GM21423 (cell line): ENCODE data around the gene ERMARD.

Source experiments
- ATAC-seq: cut with Tn5 transposase; IDR thresholded peaks from one replicate; pipeline ENCODE4 v1.9.1; 2021; ENCODE audit warnings: mild to moderate bottlenecking, moderate library complexity; ENCODE audit not compliant: unreplicated experiment

The ERMARD gene

GRCh38 chr6:169820358-169820757 is 68.9 kb downstream of the ERMARD start:
- ATAC-seq: no peak

GRCh38 chr6:169824021-169824420 is 72.6 kb downstream of the ERMARD start:
- ATAC-seq: no peak

- no peak for ATAC-seq
Observed at GRCh38 chr6:169824848-169825557, 73.6 kb downstream of the ERMARD start.

- no peak for ATAC-seq
Observed at GRCh38 chr6:169825558-169826225, 74.3 kb downstream of the ERMARD start.

- ATAC-seq: no peak
Observed at GRCh38 chr6:169826697-169827096, 75.3 kb downstream of the ERMARD start.

- ATAC-seq: no peak
Observed at GRCh38 chr6:169827290-169827717, 75.9 kb downstream of the ERMARD start.

- no peak for ATAC-seq
Observed at GRCh38 chr6:169828176-169828575, 76.8 kb downstream of the ERMARD start.

GRCh38 chr6:169829786-169830185 is 78.4 kb downstream of the ERMARD start:
- no peak for ATAC-seq

- no peak for ATAC-seq
Observed at GRCh38 chr6:169830876-169831275, 79.5 kb downstream of the ERMARD start.
